Karpas-422 (cell line): ENCODE data around the gene CEMP1. TPM values are rescaled to one million over a fixed set of nuclear protein-coding genes. Genes with fewer than 3 reads are reported as not detected.

Experiments used
- DNase-seq: peaks from one replicate; pipeline ENCODE4 v3.0.0-alpha.2; 2015
- H2AFZ ChIP-seq: fragments of 200-600 bp; sonication (generic); 2 replicates; pipeline ENCODE4 v1.6.1; 2014; ENCODE audit warnings: antibody characterized with exemption, low read length, mixed read lengths
- H3K27ac ChIP-seq: fragments of 200-600 bp; sonication (generic); 2 replicates; pipeline ENCODE4 v1.5.1; 2014; ENCODE audit warnings: mild to moderate bottlenecking, low read length, moderate library complexity
- H3K27me3 ChIP-seq: fragments of 200-600 bp; sonication (generic); 2 replicates; pipeline ENCODE4 v1.6.1; 2014; ENCODE audit warnings: low read length, mixed read lengths
- H3K36me3 ChIP-seq: fragments of 200-600 bp; sonication (generic); 2 replicates; pipeline ENCODE4 v1.6.1; 2014; ENCODE audit warnings: low read length, mixed read lengths; ENCODE audit not compliant: insufficient read depth
- H3K4me1 ChIP-seq: fragments of 200-600 bp; sonication (generic); 2 replicates; pipeline ENCODE4 v1.6.1; 2014; ENCODE audit warnings: mild to moderate bottlenecking, low read length, mixed read lengths
- H3K4me2 ChIP-seq: fragments of 200-600 bp; sonication (generic); 2 replicates; pipeline ENCODE4 v1.6.1; 2014; ENCODE audit warnings: low read length, low read depth, mild to moderate bottlenecking; ENCODE audit not compliant: poor library complexity, severe bottlenecking
- H3K4me3 ChIP-seq: fragments of 200-600 bp; sonication (generic); 2 replicates; pipeline ENCODE4 v1.5.1; 2014; ENCODE audit warnings: mild to moderate bottlenecking, antibody characterized with exemption, low read length, mixed read lengths
- H3K79me2 ChIP-seq: fragments of 200-600 bp; sonication (generic); 2 replicates; pipeline ENCODE4 v1.6.1; 2014; ENCODE audit warnings: mild to moderate bottlenecking, low read length, mixed read lengths
- H3K9ac ChIP-seq: fragments of 200-600 bp; sonication (generic); 2 replicates; pipeline ENCODE4 v1.6.0; 2014; ENCODE audit warnings: low read length
- H3K9me2 ChIP-seq: fragments of 200-600 bp; sonication (generic), shearing (Covaris generic); replicated peaks from 2 replicates; pipeline ENCODE4 v1.6.0; 2014; ENCODE audit warnings: mild to moderate bottlenecking, low read length, moderate library complexity; ENCODE audit not compliant: insufficient read depth
- H3K9me3 ChIP-seq: fragments of 300-700, 200-600 bp; sonication (generic); 2 replicates; pipeline ENCODE4 v1.6.1; 2014; ENCODE audit warnings: low read length, mixed read lengths
- H4K20me1 ChIP-seq: fragments of 200-600 bp; sonication (generic); 2 replicates; pipeline ENCODE4 v1.6.1; 2014; ENCODE audit warnings: mild to moderate bottlenecking, antibody characterized with exemption, low read length, low read depth; ENCODE audit not compliant: insufficient read depth
- total RNA-seq: library from RNA; depleted of rRNA; stranded (reverse); fragments of >200 nt; shearing (Covaris generic); gene quantifications from 2 replicates; pipeline ENCODE4 v1.2.3, GENCODE V29; 2014; ENCODE audit warnings: low replicate concordance

CEMP1 gene
- total RNA-seq, 1 experiment from 2014 or later, result not detected

- no peak for DNase-seq
- H3K27ac ChIP-seq, result no peak overlapping the region
Measured at GRCh38 chr16:2484898-2485508, 46.2 kb downstream of the CEMP1 start.

GRCh38 chr16:2483939-2484897 lies 47.0 kb downstream of the CEMP1 start:
- Histone ChIP-seq H3K36me3 (no peaks in the 10 kb centered on the region), H3K27ac (no peak overlapping the region), H3K79me2 (peaks cover 42% of the 10 kb centered on the region), H3K4me1 (peaks cover 8% of the 10 kb centered on the region), H3K4me2 (no peak overlapping the region), H3K9me2 (no peaks in the 10 kb centered on the region), H2AFZ (no peak overlapping the region), H3K9ac (no peak overlapping the region), H3K9me3 (no peaks in the 10 kb centered on the region), H4K20me1 (no peaks in the 10 kb centered on the region; the same call in 1 of the 2 replicates), H3K4me3 (no peak overlapping the region), H3K27me3 (no peaks in the 10 kb centered on the region)
- DNase-seq, result no peak

More at GRCh38 chr16:2484898-2485508, 46.2 kb downstream of the CEMP1 start:
- Histone ChIP-seq H3K9me3 (no peaks in the 10 kb centered on the region), H3K27me3 (no peaks in the 10 kb centered on the region), H3K36me3 (no peaks in the 10 kb centered on the region), H3K9ac (no peak overlapping the region), H3K4me1 (peaks cover 8% of the 10 kb centered on the region), H3K4me2 (no peak overlapping the region), H3K9me2 (no peaks in the 10 kb centered on the region), H4K20me1 (no peaks in the 10 kb centered on the region; the same call in 1 of the 2 replicates), H3K4me3 (no peak overlapping the region), H3K79me2 (peaks cover 41% of the 10 kb centered on the region), H2AFZ (no peak overlapping the region)

- DNase-seq, result no peak
- Histone ChIP-seq H3K9ac (no peak overlapping the region), H3K4me2 (no peak overlapping the region), H3K27ac (no peak overlapping the region), H2AFZ (no peak overlapping the region), H3K79me2 (peaks cover 49% of the 10 kb centered on the region), H4K20me1 (peaks cover 7% of the 10 kb centered on the region; the same call in 1 of the 2 replicates), H3K4me1 (peaks cover 8% of the 10 kb centered on the region), H3K27me3 (no peaks in the 10 kb centered on the region), H3K9me2 (no peaks in the 10 kb centered on the region), H3K9me3 (no peaks in the 10 kb centered on the region), H3K36me3 (no peaks in the 10 kb centered on the region), H3K4me3 (no peak overlapping the region)
Measured at GRCh38 chr16:2482708-2483534, 48.3 kb downstream of the CEMP1 start.

- Histone ChIP-seq H4K20me1 (peaks cover 13% of the 10 kb centered on the region; the same call in 1 of the 2 replicates), H3K9me2 (no peaks in the 10 kb centered on the region), H3K4me3 (no peak overlapping the region), H3K9me3 (no peaks in the 10 kb centered on the region), H3K9ac (no peak overlapping the region), H3K4me1 (peaks cover 8% of the 10 kb centered on the region), H3K27ac (no peak overlapping the region), H2AFZ (no peak overlapping the region), H3K27me3 (no peaks in the 10 kb centered on the region), H3K79me2 (peaks cover 49% of the 10 kb centered on the region), H3K4me2 (no peak overlapping the region), H3K36me3 (no peaks in the 10 kb centered on the region)
- DNase-seq, result no peak
Measured at GRCh38 chr16:2482249-2482648, 49.0 kb downstream of the CEMP1 start.

- Histone ChIP-seq H3K4me2 (no peak overlapping the region), H4K20me1 (peaks cover 19% of the 10 kb centered on the region), H3K79me2 (peaks cover 49% of the 10 kb centered on the region), H3K9me3 (no peaks in the 10 kb centered on the region), H3K36me3 (no peaks in the 10 kb centered on the region), H3K9me2 (no peaks in the 10 kb centered on the region), H3K9ac (no peak overlapping the region), H3K4me1 (peaks cover 5% of the 10 kb centered on the region), H3K27ac (no peak overlapping the region), H3K4me3 (no peak overlapping the region), H3K27me3 (no peaks in the 10 kb centered on the region), H2AFZ (no peak overlapping the region)
- DNase-seq, result no peak
Measured at GRCh38 chr16:2481676-2482075, 49.5 kb downstream of the CEMP1 start.

- Histone ChIP-seq H3K79me2 (peaks cover 52% of the 10 kb centered on the region), H3K4me3 (no peak overlapping the region), H3K9me3 (no peaks in the 10 kb centered on the region), H3K4me2 (no peak overlapping the region), H2AFZ (no peak overlapping the region), H3K36me3 (no peaks in the 10 kb centered on the region), H4K20me1 (peaks cover 26% of the 10 kb centered on the region), H3K27me3 (no peaks in the 10 kb centered on the region), H3K4me1 (peaks cover 6% of the 10 kb centered on the region), H3K27ac (no peak overlapping the region), H3K9me2 (no peaks in the 10 kb centered on the region), H3K9ac (no peak overlapping the region)
- no peak for DNase-seq
Measured at GRCh38 chr16:2480948-2481347, 50.3 kb downstream of the CEMP1 start.
